Measurements from ENCODE around the gene SFTPB.

Gene SFTPB

DNA sequence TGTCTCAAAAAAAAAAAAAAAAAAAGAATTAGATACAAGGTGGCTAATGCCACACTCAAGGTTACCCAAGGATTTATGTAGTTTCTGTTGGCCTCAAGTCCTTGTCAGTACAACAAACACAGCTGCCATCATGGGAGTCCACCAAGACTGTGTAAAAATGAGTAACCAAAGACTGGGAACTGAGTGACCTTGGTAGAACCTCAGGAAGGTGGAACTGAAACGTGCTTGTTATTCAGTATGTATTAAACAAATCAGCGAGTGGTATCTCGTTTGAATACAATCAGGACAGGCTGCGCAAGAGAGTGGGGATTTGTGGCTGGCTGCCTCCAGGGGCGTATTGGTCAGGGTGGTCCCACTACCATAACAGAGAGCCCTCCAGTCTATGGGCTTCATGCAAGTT lies 1.6 kb upstream of the SFTPB start:
- TF ChIP-seq, protein P1, sequence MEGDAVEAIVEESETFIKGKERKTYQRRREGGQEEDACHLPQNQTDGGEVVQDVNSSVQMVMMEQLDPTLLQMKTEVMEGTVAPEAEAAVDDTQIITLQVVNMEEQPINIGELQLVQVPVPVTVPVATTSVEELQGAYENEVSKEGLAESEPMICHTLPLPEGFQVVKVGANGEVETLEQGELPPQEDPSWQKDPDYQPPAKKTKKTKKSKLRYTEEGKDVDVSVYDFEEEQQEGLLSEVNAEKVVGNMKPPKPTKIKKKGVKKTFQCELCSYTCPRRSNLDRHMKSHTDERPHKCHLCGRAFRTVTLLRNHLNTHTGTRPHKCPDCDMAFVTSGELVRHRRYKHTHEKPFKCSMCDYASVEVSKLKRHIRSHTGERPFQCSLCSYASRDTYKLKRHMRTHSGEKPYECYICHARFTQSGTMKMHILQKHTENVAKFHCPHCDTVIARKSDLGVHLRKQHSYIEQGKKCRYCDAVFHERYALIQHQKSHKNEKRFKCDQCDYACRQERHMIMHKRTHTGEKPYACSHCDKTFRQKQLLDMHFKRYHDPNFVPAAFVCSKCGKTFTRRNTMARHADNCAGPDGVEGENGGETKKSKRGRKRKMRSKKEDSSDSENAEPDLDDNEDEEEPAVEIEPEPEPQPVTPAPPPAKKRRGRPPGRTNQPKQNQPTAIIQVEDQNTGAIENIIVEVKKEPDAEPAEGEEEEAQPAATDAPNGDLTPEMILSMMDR (IDR thresholded peaks at IDR 0.05; ENCODE audit: borderline replicate concordance, insufficient read depth, low read depth, low read length) = no peak
- H3K4me3 ChIP-seq (ENCODE audit: low read depth, low read length) = no peak overlapping the region

DNA sequence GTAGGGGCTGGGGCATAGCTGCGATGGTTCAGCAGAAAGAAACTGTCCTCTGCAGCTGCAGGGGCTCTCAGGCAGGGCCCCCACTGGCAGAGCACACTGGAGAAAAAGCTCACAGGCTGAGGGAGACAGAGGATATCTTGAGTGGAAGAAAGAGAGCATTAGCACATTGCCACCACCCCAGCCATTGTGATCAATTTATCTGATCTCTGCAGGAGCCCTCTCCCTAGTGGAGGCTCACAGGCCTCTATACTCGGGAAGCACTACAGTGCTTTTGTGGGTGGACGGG lies 801 bp upstream of the SFTPB start:
- no peak overlapping the region for H3K4me3 ChIP-seq (ENCODE audit: low read depth, low read length)
- TF ChIP-seq, protein P1 (IDR thresholded peaks at IDR 0.05; ENCODE audit: borderline replicate concordance, insufficient read depth, low read depth, low read length) = no peak

DNA sequence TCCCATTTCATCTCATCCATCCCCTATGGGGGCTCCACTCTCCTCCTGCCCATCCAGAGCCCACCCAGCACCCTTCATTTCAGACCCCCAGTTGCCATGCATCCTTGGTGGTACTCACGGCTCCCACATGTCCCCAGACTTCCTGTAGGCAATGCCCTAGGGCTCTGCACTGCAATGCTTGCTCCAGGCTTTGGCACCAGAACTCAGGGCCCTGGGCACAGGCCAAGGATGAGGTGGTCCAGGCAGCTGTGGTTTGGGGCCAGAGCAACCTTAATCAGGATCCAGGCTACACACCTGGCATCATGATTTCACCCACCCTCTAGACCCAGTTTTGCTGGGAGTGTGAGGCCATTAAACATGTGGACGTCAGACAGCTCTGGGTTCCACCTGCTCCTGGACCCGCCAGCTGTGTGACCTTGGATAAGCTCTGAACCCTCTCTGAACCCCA lies 414 bp downstream of the SFTPB start:
- TF ChIP-seq, protein P1 (IDR thresholded peaks at IDR 0.05; ENCODE audit: borderline replicate concordance, insufficient read depth, low read depth, low read length) = no peak
- H3K4me3 ChIP-seq (ENCODE audit: low read depth, low read length) = no peak overlapping the region

DNA sequence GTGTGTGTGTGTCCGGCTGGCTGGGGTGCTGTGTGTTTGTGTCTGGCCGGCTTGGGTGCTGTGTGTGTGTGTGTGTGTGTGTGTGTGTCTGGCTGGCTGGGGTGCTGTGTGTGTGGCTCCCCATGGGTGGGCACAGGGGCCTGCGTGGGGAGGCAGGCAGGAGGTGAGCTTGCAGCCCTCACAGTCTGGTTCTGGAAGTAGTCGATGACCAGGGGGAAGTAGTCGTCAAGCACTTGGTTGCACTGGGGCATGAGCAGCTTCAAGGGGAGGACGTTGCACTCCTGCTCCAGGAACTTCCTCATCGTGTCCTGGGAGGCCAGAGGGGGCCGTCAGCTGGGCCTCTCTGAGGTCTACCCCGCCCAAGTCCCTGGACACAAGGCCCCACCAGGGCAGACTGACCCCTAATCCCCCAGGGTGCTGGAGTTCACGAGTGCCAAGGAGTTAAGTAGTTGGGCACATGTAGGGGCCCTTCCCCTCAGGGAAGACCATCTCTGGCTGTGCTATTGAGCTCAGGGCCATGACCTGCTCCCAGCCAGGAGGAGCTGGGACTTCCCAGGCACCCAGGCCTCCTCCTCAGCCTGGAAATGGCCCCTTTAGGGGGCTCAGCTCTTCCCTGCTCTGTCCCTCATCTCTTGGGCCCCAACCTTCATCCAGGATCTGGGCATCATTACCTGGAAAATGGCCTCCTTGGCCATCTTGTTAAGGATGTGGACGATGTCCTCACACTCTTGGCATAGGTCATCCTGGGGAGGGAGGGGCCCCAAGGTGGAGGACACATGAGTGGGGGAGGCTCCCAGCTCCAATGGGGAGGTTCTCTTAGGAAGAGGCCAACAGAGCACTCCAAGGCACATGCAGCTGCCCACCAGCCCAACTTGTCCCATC lies 1.3 kb downstream of the SFTPB start:
- TF ChIP-seq, protein P1 (IDR thresholded peaks at IDR 0.05; ENCODE audit: borderline replicate concordance, insufficient read depth, low read depth, low read length) = no peak
- no peak overlapping the region for H3K4me3 ChIP-seq (ENCODE audit: low read depth, low read length)

DNA sequence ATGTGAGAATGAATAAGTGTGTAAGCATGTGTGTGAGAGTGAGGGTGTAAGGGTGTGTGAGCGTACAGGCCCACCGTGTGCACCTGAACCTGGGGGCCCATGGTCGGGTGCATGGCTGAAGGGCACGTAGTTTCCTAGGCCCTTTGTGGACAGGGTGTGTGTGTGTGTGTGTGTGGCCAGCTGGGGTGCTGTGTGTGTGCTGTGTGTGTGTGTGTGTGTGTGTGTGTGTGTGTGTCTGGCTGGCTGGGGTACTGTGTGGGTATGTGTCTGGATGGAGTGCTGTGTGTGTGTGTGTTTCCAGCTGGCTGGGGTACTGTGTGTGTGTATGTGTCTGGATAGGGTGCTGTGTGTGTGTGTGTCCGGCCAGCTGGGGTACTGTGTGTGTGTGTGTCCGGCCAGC lies 2.0 kb downstream of the SFTPB start:
- no peak overlapping the region for H3K4me3 ChIP-seq (ENCODE audit: low read depth, low read length)

DNA sequence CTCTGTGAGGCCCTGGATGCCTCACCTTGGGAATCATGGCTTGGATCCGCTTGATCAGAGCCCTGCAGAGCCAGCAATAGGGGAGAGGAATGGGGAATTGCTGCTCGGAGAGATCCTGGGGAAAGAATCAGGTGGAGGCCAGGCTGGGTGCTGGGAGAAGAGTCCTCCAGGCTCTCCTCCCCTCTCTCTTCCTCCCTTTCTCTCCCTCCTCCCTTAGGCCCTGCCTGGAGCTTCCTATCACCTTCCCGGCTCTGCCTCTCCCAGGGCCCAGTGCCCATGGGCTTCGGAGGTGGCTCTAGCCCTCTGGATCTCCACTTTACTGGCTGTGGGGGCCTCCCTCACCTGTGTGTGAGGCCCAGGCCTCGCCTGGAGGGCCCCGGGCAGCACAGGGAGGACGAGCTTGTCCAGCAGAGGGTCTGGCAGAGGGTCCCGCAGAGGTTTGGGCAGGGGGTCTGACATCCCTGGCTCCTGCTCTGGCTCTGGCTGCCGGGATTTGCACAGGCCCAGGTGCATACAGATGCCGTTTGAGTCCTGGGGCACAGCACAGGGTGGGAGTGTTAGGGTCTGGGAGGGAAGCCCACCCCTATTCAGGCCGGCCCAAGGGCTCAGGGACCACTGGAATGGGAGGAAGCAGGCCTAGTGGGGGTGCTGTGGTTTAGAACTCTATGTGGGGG lies 2.6 kb downstream of the SFTPB start:
- no peak overlapping the region for H3K4me3 ChIP-seq (ENCODE audit: low read depth, low read length)
- TF ChIP-seq, protein P1 (IDR thresholded peaks at IDR 0.05; ENCODE audit: borderline replicate concordance, insufficient read depth, low read depth, low read length) = no peak

More for the DNA sequence above, 2.0 kb downstream of the SFTPB start:
- TF ChIP-seq, protein P1 (IDR thresholded peaks at IDR 0.05; ENCODE audit: borderline replicate concordance, insufficient read depth, low read depth, low read length) = no peak

Measured in GM12875 (cell line).